GM18499 (cell line): ENCODE measurements around the gene SLC9A5.

ENCODE experiments used
- ATAC-seq: cut with Tn5 transposase; IDR thresholded peaks from one replicate; pipeline ENCODE4 v1.9.1; 2021; ENCODE audit warnings: moderate number of reproducible peaks; ENCODE audit not compliant: insufficient read depth, unreplicated experiment

The SLC9A5 gene

DNA sequence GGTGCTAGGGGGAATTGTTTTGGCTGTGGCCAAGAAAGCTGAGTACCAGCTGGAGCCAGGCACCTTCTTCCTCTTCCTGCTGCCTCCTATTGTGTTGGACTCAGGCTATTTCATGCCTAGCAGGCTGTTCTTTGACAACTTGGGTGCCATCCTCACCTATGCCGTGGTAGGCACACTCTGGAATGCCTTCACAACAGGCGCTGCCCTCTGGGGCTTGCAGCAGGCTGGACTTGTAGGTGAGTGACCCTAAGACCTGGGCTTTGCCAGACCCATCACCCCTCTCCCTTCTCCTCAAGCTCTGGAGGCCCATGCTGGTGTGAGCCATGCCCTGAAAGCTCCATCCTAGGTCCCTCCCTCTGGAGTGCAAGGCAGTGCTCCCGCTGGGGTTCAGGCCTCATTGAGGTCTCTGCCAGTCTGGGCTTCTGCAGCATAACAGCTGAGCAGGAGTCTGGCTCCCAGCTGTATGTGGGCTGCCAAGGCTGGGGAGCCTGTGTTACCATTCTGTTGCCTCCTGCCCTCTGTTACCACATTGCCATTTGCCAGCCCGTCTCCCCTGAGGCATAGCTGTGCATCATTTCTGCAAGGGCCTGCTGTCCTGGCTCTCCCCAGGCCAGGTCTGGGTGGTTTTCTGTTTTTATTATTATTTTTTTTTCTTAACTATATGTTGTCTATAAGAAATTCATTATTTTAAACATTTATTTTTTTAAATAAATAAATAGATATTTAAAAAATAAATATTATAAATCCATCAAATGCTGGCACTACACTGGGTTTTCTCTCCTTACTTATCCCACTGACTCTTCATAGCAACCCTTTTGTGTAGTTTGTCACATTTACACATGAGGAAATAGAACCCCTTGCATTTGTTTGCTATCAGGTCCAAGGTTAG, 4.1 kb downstream of the SLC9A5 start:
- ATAC-seq = no peak

DNA sequence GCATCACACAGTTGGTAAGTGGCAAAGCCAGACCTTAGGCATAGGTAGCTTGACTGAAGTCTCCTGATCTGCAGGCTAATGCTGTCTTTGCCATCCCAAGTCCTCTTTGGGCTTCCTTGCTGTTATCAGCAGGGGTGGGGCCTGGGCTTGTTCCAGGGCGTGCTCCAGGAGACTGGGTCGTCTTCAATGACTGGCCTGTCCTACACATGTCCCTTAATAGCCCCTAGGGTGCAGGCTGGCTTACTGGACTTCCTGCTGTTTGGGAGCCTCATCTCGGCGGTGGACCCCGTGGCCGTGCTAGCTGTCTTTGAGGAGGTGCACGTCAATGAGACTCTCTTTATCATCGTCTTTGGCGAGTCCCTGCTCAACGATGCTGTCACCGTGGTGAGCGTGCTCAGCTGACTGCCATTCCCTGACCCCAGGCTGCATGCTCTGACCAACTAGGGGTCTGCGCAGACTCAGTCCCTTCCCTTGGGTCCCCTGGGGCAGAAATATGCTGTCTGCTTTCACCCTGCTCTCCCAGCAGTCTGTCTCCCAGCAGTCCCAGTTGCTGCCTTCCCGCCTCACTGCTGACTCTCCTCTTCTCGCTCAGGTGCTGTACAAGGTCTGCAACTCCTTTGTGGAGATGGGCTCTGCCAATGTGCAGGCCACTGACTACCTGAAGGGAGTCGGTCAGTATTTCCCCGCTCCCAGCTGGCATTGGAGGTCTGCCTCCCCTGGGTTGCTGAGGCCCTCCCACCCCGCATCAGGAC, 6.2 kb downstream of the SLC9A5 start:
- ATAC-seq = no peak

DNA sequence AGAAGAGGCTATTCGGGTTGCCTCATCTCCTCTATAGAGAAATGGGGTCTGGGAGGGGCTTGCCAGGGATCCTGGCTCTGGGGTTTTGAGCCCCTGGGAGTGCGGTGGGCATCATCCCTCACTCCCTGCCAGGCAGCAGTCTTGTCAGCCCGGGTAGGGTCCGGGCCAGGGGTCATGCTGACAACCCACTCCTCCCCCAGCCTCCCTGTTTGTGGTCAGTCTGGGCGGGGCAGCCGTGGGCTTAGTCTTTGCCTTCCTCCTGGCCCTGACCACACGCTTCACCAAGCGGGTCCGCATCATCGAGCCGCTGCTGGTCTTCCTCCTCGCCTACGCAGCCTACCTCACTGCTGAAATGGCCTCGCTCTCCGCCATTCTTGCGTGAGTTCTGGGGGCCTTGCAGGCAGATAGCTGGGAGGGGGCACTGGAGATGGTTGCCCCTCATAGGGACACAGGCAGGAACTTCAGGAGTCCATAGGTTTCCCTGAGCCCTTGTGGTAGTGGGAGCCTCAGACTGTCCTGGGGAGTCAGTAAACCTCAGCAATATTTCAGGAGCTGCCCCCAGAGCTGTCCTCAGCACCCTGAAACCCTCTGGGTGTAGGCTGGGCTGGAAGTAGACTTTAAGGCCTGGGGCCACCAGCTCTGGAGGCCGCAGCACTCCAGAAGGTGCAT, 6.9 kb downstream of the SLC9A5 start:
- no peak for ATAC-seq

DNA sequence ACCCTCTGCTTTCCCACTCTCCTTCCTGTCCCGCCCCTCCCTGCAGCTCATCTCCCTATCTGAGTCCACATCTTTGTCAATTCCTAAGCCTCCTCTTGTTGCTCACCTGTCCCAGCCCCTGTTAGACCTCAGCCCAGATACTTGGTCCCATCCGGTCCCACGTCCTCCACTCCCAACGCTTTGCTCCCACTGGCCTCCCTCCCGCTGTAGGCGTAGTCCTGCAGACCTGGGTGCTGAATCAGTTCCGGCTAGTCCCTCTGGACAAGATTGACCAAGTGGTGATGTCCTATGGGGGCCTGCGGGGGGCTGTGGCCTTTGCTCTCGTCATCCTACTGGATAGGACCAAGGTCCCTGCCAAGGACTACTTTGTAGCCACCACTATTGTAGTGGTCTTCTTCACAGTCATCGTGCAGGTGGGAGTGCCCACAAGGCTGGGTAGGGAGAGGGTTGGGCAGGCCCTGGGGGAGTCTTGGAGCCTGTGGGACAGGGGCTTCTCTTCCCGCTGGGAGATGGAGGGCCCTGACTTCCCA, 8.0 kb downstream of the SLC9A5 start:
- no peak for ATAC-seq

DNA sequence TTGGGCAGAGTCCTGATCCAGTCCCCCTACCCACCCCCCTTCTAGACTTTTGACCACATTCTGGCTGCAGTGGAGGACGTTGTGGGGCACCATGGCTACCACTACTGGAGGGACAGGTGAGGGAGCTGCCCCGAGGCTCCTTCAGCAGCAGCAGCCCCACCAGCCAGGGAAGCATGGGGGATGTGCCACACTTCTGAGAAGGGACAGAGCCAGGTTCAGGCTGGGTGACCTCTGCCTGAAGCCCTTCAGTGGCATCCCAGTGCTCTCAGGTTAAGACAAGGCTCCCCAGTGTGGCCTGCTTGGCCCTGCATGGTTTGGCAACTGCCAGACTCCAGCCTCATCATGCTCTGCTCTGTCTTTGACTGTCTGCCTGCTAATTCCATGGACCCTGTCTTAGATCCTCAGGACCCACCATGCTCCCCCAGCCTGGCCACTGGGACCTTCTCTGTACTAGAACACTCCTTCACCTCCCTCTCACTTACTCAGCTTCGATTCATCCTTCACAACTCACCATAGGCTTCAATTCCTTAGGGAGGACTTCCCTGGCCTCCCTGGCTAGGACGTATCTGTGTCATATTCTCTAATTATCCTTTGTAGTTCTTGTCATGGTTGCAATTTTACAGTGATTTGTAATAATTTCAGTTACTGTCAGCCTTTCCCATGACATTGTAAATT, 8.8 kb downstream of the SLC9A5 start:
- no peak for ATAC-seq

DNA sequence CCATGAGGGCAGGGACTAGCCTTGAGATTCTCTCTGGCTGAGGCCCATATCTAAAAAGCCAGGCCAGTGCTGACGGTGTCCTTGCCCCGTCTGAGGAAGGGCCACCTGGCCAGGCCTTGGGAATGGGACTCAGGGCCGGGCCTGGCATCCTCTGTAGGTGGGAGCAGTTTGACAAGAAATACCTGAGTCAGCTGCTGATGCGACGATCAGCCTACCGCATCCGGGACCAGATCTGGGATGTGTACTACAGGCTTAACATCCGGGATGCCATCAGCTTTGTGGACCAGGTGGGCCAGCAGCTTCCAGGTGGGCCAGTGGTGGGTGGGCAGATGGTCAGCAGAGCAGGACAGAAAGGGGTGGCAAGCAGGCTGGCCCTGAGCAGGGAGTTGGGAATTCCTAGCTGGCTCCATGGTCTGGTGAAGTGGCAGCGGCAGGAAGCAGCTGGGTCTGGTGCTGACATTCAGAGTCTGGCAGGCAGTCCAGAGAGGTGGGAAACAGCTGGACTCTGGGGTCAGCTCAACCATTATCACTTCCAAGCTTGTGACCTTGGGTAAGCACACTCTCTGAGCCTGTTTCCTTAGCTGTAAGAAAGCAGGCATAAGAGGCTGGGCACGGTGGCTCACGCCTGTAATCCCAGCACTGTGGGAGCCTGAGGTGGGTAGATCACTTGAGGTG, 9.5 kb downstream of the SLC9A5 start:
- ATAC-seq = no peak

DNA sequence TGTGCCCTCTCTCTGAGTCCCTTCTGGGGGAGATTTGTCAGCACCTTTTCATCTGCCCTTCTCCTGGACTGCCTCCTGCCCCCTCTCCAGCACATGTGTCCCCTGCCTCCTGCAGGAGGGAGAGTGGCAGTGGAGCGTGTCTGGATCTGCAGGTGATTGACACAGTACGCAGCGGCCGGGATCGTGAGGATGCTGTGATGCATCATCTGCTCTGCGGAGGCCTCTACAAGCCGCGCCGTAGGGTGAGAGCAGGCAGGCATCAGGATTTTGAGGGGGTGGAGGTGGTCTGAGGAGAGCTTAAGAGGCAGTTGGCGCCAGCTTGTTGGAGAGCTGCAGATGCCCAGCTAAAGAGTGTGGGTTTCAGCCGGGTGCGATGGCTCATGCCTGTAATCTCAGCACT, 10.9 kb downstream of the SLC9A5 start:
- no peak for ATAC-seq

DNA sequence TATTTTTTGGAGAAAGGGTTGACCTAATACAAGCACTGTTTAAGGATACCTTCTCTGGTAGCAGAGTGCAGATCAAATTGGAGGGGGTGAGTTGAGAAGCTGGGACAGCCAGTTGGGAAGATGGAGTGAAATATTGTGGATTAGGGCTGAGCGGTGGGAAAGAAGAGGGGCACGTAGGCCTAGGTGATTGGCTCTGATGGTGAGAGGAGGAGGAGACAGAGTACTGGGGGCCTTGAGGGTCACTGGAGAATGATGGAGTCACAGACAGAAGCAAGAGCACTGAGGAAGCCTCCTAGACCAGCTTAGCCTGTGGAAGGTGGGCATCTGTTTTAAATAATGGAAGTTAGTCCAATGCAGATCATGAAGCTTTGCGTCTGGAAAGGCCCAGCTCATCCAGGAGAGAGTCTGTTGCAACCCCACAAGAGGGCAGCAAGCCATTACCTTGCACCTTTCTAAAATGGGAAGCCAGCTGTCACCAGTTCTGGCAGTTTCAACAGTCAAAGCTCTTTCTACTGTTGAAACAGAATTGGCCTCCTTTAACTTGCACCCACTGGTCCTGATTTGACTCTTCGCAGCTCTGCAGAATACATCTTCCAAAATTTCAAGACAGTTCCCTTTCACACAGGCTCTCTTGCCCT, 11.8 kb downstream of the SLC9A5 start:
- no peak for ATAC-seq

DNA sequence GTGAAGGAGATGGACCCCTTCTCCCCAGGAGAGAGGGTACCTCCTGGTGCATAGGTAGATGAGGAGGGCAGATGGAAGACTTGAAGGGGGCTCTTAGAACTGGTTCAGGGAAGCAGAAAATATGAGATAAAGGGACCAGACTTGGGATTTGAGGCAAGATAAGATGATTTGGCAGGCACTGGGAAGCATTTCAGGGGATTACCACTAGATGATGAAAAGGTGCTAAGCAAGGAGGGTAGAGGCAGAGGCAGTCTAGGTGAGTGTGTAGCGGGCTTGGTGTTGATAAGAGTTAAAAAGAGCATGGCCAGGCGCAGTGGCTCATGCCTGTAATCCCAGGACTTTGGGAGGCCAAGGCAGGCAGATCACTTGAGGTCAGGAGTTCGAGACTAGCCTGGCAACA, 14.4 kb downstream of the SLC9A5 start:
- no peak for ATAC-seq

DNA sequence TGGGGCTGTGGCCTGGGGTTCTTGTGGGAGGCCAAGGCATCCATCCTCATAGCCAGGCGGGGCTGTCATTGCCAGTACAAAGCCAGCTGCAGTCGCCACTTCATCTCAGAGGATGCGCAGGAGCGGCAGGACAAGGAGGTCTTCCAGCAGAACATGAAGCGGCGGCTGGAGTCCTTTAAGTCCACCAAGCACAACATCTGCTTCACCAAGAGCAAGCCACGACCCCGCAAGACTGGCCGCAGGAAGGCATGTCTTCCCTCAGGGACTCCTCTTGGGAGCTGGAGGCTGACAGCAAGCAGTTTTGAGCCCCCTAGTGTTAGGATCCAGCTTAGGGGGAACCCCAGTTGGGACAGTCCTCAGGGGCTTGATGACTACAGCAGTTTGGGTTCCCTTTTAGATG, 15.5 kb downstream of the SLC9A5 start:
- no peak for ATAC-seq

DNA sequence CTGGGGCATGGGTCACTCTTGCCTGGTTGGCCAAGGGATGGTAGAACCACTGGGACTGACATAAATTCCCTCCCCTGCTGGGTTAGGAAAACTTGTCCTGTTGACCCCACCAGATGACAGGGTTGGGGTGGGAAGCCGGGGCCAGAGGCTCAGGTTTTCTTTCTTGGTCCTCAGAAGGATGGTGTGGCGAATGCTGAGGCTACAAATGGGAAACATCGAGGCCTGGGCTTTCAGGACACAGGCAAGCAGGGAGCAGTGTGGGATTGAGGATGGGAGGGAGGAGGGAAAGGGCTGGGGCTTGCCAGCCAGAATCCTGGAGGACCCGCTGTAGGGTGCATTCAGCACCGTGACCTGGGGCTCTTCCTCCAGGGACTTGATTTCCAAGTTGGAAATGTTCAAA, 16.1 kb downstream of the SLC9A5 start:
- no peak for ATAC-seq

DNA sequence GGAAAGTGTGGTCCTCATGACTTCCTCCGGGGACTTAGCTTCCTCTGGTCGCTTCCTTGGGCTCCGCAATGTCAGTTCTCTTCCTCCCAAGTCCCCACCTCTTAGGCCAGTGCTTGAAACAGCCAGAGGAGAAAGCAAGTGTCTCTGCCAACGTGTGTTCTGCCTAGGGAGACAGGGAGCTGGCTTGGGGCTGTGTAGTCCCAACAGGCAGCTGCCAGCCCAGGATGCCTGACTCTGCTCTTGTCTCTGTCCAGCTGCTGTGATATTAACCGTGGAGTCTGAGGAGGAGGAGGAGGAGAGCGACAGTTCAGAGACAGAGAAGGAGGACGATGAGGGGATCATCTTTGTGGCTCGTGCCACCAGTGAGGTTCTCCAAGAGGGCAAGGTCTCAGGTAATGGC, 17.1 kb downstream of the SLC9A5 start:
- ATAC-seq = no peak

DNA sequence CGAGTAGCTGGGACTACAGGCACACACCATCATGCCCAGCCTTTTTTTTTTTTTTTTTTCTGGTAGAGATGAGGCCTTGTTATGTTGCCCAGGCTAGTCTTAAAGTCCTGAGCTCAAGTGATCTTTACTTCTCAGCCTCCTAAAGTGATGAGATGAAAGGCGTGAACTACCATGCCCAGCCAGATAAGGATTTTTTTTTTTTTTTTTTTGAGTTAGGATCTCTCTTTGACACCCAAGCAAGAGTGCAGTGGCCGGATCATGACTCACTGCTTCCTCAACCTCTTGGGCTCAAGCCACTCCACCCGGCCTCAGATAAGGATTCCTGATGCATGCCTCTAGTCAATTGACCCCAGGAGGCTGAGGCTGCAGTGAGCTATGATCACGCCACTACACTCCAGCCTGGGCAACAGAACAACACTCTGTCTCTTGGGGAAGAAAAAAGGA, 19.4 kb downstream of the SLC9A5 start:
- no peak for ATAC-seq

DNA sequence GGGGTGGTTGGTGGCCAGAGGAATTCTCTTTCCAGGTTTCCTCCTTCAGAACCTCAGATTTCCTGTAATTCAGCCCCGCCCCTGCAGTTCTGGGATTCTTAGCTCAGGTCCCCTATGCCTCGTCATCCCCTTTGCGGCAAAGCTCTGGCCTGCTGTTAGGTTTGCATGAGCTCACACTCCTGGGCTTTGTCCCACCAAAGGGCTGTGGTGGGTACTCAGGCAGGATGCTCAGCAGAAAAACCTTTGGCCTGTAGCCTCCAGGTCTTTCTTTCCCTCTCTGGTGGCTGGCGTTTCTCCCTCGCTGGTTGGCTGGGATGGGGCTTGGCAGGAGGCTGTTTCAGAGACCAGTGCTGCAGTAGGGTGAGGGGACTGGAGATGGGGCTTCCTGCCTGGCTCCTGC, 21.0 kb downstream of the SLC9A5 start:
- ATAC-seq = no peak

DNA sequence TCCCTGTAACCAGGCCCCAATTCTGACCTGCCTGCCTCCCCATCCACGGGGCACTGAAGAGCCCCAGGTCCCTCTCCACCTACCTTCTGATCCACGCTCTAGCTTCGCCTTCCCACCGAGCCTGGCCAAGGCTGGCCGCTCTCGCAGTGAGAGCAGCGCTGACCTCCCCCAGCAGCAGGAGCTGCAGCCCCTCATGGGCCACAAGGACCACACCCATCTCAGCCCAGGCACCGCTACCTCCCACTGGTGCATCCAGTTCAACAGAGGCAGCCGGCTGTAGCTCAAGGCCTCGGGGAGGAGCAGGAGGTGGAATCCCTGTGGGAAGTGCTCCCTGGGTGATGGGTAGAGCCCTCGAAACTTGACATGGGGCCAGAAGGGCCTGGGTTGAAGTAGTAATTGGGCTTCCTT, 22.2 kb downstream of the SLC9A5 start:
- ATAC-seq = no peak

DNA sequence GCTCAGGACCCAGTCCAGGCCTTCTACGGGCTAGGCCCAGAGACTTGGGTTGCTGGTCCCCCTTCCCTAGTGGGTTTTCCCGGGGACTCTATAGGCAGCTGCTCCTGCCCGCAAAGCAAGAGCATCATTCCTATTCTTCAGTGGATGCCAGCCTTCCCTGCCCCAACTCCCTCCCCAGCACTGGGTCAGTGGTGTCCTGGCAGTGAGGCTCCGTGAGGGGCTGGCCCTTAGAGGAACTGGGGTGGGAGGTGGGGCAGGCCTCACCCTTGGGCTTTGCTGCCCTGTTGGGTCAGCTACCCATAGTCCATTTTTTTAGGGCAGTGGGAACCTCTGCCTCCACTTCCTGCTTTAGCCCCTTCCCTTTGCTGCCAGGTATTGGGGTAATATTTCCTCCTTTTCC, 22.7 kb downstream of the SLC9A5 start:
- ATAC-seq = no peak

DNA sequence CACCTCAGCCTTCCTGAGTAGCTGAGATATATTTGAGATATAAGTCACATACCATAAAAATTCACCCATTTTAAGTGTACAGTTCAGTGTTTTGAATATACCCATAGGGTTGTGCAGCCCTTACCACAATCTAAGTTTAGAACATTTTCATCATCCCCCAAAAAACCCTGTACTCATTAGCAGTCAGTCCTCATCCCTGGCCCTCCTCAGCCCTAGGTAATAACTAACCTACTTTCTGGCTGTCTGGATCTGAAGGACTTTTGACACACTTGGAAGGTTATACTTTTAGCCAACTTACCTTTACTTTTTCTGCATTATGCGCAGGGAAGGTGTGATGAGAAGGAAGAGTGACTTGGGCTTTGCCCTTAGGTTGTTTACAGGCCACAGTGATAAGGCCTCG, 26.5 kb downstream of the SLC9A5 start:
- no peak for ATAC-seq

DNA sequence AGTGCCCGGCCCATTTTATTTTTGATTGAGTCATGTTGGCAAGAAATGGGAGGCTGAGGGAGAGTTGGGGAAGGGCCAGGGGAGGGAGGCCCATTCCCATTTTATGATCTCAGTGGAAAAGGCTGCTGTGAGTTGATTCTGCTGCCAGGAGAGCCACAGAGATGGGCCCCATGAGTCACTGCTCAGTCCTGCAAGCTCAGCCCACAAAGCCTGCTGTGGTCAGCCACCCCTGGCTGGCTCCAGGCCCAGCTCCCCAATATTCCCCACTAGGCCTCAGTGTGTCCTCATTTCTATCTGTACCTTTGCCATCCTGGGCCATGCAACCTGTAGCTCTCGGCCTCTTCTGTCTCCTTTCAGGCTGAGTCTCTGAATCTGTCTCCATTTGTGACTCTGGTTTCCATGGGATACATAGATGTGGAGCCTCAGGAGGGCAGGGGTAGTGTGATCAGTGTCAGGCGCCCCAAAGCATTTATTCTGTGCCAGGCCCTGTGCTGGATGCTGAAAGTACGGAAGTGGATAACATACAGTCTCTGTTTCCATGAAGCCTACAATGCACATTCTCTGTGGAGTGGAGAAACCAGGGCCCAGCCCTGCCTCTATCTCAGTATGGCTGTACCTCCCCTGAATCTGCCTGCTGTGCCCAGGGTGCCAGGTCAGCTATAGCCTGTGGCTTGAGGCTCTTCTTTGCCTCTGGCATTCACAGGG, 28.7 kb downstream of the SLC9A5 start:
- ATAC-seq = no peak
